ENCODE data around the gene TSKS.

The TSKS gene

GRCh38 chr19:49782515-49782914 is 19.4 kb upstream of the TSKS start:
- no peak for TF ChIP-seq CTCF (IDR thresholded peaks at IDR 0.05)

GRCh38 chr19:49781394-49781793 is 18.3 kb upstream of the TSKS start:
- TF ChIP-seq CTCF (IDR thresholded peaks at IDR 0.05) = no peak

- TF ChIP-seq CTCF (IDR thresholded peaks at IDR 0.05) = no peak
Measured at GRCh38 chr19:49780861-49781260, 17.8 kb upstream of the TSKS start.

GRCh38 chr19:49779731-49780555 is 16.8 kb upstream of the TSKS start:
- TF ChIP-seq CTCF (IDR thresholded peaks at IDR 0.05) = no peak

- no peak for TF ChIP-seq CTCF (IDR thresholded peaks at IDR 0.05)
Measured at GRCh38 chr19:49776371-49776764, 13.3 kb upstream of the TSKS start.

GRCh38 chr19:49775742-49776370 is 12.8 kb upstream of the TSKS start:
- TF ChIP-seq CTCF (IDR thresholded peaks at IDR 0.05) = no peak

GRCh38 chr19:49774969-49775368 is 11.9 kb upstream of the TSKS start:
- no peak for TF ChIP-seq CTCF (IDR thresholded peaks at IDR 0.05)
